A172 (cell line): Measurements from ENCODE around the gene TMCC3. TPM values are rescaled to one million over a fixed set of nuclear protein-coding genes. Genes with fewer than 3 reads are reported as not detected.

ENCODE experiments used
- DNase-seq: peaks from one replicate; pipeline ENCODE4 v3.0.0-alpha.2; 2015; ENCODE audit warnings: low spot score
- total RNA-seq: library from RNA; depleted of rRNA; stranded (reverse); fragments of >200 nt; shearing (Covaris generic); gene quantifications from 2 replicates; pipeline ENCODE4 v1.2.3, GENCODE V29; 2014

The TMCC3 gene
- total RNA-seq, 1 experiment from 2014 or later = 0.05 TPM

- no peak for DNase-seq
These were observed 23.1 kb upstream of the TMCC3 start for GRCh38 chr12:94673496-94673895.

- DNase-seq = no peak
These were observed 21.6 kb upstream of the TMCC3 start for GRCh38 chr12:94671917-94672316.

- DNase-seq = no peak
These were observed 20.5 kb upstream of the TMCC3 start for GRCh38 chr12:94670898-94671297.

- no peak for DNase-seq
These were observed 19.7 kb upstream of the TMCC3 start for GRCh38 chr12:94670075-94670474.

DNA sequence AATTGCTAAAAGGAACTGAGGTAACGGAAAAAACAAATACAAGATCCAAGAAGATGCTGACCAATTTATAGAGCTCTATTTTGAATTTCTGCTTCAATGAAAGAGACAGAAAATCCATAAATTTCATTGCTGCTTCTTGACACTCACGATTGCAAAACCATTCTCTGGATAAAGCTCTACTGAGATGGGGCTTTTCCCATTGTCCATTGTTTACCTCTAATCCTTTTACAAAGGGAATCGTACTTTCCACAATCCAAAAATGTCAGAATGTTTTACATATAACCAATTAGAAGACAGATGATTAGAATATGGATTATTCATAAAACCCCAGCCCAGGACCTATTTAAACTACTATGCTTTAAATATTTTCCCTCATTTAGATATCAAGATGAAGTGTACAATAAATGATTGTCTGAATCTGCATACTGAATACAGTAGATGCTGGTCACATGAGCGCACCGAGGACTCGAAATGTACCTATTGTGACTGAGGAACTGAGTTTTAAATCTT, 16.7 kb upstream of the TMCC3 start:
- no peak for DNase-seq

DNA sequence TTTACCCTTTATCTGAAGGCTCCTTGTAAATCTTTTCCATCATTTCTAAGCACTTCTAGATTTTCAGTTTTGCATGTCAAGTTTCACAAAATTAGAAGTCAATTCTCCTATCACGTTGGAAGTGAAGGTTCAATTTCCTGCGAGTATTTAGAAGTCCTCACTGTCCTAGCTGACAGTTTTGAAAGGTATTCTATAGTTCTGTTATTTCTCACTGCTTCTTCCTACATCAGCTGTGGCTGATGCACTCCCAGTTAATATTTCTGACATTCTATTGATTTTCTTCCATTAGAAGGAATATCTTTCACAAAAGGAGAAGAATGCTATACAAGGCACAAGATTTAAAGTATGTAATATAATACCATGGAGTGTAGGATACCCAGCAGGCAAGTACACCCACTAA, 15.8 kb upstream of the TMCC3 start:
- no peak for DNase-seq

DNA sequence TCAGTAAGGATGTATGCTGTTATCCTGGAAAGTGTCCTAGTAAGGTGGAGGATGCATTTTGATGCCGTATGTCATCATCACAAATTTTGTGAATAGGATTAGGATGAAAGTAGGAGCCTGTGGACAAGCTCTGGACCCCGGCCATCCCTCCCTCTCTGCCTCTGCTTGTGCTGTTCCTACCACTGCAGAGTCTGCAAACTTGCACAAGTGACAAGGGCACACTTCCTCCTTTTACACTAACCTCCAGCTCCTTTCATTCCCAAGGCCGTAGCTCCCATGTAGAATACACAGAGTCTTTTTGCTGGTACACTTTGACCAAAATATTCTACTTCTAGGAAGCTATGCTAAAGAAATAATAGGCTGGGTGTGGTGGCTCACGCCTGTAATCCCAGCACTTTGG, 13.3 kb upstream of the TMCC3 start:
- DNase-seq = no peak

- DNase-seq = no peak
These were observed 12.7 kb upstream of the TMCC3 start for GRCh38 chr12:94663071-94663470.

DNA sequence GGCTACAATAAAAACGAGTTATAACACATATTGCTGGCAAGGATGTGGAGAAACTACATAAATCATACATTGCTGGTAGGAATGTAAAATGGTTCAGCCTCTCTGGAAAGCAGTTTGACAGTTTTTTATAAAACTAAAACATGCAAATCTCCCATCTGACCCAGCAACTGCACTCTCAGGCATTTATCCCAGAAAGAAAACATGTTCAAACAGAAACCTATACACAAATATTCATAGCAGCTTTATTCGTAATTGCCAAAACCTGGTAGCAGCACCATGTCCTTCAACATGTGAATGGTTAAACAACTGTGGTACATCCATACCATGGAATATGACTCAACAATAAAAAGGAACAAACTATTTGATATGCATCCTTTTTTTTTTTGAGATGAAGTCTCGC, 10.1 kb upstream of the TMCC3 start:
- DNase-seq = no peak

GRCh38 chr12:94659346-94659930, 9.1 kb upstream of the TMCC3 start:
- no peak for DNase-seq

DNA sequence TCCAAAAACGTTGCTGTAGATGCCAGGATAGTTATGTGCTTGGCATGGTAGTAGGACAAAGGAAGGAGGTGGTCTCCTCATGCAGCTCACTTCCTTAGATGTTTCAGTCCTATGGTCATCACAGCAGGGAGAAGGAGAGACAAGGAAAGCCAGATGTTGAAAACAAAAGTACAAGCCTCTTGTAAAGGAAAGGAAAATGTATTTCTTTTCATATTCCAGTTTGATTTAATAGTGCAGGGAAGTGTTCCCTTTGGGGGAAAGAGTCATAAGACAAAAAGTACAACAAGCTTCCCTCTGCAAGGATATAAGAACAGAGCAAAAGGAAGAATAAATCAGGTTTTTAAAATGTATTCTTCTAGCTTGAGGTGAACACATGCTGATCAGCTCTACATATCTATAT, 8.6 kb upstream of the TMCC3 start:
- DNase-seq = no peak

- no peak for DNase-seq
These were observed 6.2 kb upstream of the TMCC3 start for GRCh38 chr12:94656556-94656955.

DNA sequence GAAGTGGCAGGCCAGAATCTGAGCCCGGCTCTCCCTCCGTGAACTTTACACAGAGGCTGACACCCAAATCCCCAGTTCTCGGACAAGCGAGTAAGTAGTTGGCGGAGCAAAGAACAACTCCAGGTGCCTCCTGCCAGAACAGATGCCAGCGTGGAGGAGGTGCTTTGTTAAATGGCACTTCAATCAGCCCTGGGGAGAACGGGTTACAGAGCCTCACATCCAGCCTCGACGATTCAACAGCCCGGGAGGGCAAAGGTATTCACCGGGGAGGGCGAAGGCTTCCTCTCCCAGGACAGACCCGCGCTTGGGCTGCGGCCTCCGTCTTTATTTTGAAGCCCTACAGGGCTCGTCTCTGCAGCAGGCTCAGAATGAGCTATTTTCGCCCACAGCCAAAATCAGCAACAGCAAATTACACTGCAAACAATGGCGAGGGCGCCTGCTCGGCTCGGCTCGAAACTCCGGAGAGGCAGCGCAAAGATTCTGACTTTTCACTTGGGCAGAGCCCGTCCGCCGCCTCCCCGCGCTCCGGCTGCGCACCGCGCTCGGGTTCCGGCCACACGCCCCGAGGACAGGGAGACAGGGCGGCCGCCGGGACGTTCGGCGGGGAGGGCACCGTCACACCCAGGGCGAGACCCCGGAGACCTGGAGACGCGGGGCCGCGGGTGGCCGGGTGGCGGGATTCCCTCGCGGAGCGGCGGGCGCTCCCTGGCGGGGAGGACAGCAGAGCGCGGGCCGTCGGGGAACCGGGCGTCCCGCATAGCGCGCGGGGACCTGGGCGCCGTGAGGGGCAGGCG, 811 bp downstream of the TMCC3 start:
- DNase-seq = no peak

DNA sequence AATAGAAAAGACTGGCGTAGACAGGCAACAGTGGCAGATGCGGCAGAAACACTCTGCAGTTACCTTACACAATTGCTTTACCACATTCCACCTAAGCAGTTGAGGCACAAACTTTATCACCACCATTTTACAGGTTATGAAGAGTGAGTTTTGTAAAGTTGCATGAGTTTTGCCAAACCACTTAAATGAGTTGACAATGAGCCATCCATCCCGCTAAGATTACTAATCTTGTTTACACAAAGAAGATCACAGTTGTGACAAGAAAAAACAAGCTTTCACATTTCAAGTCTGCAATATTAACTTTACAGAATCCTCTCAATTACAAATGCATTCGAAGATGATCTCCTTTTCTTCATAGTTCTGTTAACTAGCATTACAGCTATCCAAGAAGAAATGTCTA, 1.8 kb downstream of the TMCC3 start:
- no peak for DNase-seq

DNA sequence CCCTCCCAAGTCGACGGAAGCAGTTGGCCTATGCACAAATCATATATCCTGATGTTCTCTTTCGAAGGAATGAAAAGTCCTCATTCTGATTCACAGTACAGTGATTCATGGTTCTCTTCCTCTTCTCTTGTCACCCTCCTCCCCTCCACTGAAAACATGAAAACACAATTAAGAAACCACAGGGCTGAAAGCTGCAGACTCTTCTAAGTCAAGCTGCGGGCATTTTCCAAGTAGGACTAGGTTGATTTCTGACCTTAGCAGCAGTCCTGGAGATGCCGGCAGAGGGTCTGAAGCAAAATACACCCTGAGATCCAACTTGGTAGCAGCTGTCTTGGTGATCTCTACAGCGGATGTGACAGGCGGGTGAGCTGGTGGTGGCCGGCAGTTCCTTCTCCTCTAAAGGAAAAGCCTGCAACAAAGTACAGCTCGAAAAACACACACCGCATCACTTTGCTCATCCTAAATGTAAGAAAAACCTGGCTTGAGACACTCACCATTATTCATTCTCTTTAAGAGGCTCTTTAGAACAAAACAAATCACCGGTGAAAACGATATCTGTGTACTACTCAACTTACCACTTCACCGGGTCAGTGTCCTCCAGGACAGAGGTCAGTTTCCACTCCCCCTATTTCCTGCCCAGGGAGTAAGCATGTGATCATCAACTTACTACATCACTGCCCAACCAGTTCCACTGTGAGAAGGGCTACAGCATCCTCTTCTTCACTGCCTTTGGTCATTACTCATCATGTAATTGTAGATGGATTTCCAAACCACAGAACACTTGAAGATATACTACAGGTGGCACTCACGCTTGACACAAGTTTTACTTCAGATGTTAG, 6.0 kb downstream of the TMCC3 start:
- peak; percentile 88 for DNase-seq

DNA sequence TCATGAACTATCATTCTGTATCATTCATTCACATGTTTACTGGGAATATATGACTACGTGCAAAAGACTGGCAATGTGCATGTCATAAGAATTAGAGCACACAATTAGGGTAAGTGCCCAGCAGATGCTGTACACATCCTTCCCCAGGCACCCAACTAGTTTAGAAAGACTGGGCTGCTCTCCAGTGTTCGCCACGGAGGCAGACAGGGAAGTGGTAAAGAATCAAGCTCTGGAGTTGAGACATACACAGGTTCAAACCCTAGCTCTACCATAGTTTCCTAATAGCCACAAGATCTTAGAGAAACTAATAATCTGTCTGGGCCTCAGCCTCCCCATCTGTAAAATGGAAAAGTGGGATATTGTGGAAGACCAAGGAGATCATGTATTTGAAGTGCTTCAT, 6.8 kb downstream of the TMCC3 start:
- no peak for DNase-seq

DNA sequence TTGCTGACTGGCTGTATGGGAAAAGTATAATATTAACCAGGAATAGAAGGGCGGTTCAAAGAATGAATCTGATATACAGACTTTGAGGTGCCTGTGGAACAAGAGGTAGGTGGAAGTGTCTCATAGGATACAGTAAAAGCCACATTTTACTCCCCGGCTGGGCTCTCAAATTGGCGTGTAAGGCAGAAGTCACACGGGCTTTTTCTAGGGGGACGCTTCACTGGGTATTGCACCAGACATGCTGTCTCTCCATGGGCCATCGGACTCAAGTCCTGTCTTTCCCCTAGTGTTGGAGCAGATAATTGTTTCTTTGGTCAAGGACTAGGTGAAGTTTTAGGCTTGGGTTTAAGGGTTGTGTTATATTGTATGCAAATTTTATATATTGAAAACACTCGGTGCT, 9.1 kb downstream of the TMCC3 start:
- no peak for DNase-seq

- peak; percentile 84 for DNase-seq
These were observed 10.0 kb downstream of the TMCC3 start for GRCh38 chr12:94640134-94640928.

GRCh38 chr12:94638521-94638920, 11.8 kb downstream of the TMCC3 start:
- no peak for DNase-seq

DNA sequence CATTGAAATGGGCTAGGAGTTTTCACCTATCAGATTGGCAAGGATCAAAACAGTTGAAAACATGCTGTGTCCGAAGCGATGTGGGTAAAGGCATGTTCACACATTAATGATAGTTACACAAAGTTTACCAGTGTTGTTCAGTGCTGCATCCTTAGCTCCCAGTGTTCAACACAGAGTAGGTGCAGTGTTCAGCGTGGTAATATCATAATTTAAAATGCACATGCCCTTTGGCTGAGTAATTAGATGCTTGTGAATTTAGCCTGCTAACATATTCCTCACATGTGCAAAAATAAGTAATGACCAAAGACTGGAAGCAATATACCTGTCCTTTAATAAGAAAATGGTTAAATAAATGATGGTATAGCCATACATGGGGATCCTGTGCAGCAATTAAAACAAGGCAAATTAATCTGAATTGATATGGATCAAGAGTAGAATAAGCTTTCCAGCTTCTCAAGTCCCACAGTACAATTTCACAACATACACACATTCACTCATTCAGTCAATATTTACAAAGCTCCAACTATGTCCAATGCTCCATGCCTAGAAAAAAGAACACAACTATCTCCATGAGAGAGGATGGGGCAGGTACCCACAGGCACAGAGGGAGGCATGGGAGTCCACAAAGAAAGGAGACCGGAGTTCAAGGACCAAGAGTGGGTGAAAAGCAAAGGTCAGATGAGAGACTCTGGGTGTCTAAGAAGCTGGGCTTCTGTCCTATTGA, 12.8 kb downstream of the TMCC3 start:
- DNase-seq = no peak

DNA sequence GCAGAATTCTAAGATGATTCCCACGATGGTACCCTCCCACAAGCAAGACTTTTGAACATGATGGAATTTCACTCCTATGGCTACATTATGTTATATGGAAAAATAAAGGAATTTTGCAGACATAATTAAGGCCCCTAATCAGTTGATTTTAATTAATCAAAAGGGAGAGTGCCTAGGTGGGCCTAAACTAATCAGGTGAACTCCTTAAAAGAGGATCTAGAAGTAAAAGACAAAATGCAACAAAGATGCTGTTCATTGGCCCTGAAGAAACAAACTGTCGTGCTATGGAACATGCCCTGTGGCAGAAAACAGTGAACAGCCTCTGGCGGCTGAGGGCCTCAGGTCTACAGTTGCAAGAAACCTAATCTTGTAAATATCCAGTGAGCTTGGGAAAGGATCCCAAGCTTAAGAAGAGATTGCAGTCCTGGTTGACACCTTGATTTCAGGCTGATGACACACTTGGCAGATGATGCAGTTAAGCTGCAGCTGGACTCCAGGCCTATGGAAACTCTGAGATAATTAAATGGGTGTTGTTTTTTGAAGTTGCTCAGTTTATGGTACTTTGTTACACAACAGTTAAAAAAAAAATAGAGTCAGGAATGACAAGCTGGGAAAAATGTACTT, 13.8 kb downstream of the TMCC3 start:
- DNase-seq = no peak
